G401 (cell line): ENCODE results near the gene MYBPH. TPM values are rescaled to one million over a fixed set of nuclear protein-coding genes. Genes with fewer than 3 reads are reported as not detected.
A peak's percentile ranks its signal among the peaks of the same experiment; 100 is the strongest.

Experiments used
- DNase-seq: peaks from one replicate; pipeline ENCODE4 v3.0.0-alpha.2; 2015; ENCODE audit warnings: low spot score
- in situ Hi-C: cut with HindIII; loops from 2 replicates; pipeline ENCODE4 v1.10.0; 2016; ENCODE audit warnings: low sequenced_read_pairs, mixed read lengths
- total RNA-seq: library from RNA; depleted of rRNA; stranded (reverse); fragments of >200 nt; shearing (Covaris generic); gene quantifications from 2 replicates; pipeline ENCODE4 v1.2.3, GENCODE V29; 2014

Gene MYBPH
- total RNA-seq, 1 experiment from 2014 or later: 0.47 TPM

DNA sequence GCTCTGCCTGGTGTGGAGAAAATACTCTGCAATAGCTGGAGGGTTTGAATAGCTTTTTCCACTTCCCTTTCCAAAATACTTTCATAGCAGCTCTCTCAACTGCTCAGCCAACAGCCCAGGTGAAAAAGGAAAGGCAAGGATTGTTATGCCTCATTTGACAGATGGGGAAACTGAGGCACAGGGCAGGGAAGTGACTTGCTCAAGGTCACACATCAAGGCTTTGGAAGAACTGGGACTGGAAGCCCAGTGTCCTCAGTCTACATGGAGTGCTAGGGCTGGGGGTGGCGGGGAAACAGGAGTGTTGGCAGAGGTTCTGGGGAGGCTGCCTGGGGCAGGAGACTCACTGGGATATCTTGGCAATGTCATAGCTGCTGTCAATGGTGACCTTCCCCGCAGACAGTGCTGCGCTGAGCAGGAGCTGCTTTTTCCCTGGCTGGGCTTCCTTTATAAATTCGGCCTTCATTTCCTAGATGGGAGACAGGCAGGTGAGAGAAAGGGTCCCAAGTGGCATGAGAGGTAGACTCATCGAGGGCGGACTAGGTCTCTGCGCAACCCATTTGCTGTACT, 6.8 kb upstream of the MYBPH start:
- in situ Hi-C loops: no loop called here

DNA sequence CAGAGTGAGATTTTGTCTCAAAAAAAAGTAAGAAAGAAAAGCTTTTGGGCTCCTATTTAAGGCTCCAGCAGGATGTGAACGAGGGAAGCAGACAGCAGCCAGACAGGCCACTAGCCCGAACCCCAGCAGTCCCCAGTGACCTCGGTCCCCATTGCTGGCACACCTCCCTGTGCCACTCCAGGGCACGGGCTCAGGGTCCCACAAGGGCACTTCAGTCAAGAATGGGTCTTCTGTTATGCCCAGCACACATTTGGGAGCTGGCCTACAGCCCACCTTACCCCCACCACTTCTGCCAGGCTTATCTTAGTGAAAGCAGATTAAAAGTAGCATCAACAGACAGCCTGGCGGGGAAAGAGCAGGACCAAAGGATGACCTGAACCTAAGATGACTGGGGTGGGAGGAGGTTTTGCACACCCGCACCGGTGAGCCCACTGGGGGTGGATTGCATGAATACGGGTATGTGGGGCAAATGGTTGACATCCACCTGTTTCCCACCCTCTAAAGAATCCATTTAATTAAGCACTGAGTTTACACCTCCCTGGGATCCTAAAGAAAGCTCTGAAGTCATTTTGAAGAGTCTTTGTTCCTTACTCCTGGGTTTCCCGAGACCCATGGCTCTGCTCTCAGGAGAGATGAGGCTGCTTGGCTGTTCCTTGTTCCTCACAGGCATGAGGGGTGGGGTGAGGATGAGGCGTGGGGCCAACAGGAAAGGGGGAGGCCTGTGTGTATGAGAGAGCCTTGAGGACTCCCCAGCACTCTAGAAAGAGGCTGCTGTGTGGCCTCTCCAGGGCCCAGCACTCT, 6.2 kb upstream of the MYBPH start:
- DNase-seq: no peak
- in situ Hi-C loops: no loop called here

More for the DNA sequence above, 6.8 kb upstream of the MYBPH start:
- DNase-seq: no peak

GRCh38 chr1:203180611-203181330, 5.1 kb upstream of the MYBPH start:
- in situ Hi-C loops: no loop called here
- no peak for DNase-seq

- in situ Hi-C loops: no loop called here
- no peak for DNase-seq
Observed at GRCh38 chr1:203179667-203180005, 4.0 kb upstream of the MYBPH start.

DNA sequence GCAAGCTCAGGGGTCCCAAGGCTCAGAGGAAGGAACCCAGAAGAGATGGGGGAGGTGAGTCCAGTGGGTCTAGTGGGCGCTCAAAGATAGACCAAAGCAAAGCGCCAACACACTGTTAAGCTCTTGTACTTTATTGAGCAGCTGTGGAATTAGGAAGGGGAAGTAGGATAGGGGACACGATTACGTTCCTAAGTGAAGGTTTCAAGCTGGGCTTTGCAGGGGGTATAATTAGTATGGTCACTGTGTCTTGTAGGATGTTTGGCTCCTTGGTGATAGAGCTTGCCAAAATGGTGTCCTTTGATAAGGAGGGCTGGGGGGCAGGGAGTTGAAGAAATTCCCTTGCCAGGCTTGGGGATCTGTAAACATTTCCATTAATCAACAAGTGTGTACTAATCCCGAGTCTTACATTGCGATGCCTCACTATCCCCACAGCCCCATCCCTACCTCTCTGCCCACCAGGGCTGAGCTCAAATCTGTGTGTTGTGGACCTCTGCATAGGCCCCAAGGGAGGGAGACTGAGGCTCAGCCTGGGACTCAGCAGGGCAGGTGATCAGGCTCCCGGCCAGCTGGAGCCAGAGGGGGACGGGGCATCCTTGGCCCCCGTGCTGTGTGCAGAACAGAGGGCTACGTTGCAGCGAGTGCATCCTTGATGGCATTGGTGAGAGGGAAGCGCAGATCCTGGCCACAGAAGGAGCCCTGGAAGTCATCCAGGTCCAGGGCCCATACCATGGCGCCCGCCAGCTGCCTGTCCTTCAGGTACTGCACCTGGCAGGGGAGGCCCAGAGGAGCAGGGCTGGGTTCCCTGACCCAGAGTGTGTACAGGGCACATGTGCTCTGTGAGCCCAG, 3.4 kb upstream of the MYBPH start:
- peak; percentile 30 for DNase-seq
- in situ Hi-C loops: no loop called here

DNA sequence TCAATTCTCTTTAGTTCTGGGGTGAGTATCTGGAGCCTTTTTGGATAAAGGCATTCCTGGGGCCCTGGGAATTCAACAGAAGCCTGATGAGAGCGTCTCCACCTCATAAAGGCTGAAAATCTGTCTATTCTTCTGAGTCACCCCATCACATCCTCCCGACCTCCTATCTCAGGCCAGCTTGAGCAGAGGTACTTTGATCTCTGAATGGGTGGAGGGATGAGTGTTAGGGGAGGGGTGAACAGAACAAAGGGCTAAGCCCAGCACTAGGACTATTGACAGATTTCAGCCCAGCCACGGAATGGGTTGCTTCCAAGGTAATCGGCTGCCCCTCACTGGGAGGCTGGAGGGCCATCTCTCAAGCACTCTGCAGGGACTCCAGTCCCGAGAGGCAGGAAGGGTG, 2.5 kb upstream of the MYBPH start:
- in situ Hi-C loops: no loop called here
- DNase-seq: no peak

- no peak for DNase-seq
- in situ Hi-C loops: no loop called here
Observed at GRCh38 chr1:203177470-203178039, 1.9 kb upstream of the MYBPH start.

DNA sequence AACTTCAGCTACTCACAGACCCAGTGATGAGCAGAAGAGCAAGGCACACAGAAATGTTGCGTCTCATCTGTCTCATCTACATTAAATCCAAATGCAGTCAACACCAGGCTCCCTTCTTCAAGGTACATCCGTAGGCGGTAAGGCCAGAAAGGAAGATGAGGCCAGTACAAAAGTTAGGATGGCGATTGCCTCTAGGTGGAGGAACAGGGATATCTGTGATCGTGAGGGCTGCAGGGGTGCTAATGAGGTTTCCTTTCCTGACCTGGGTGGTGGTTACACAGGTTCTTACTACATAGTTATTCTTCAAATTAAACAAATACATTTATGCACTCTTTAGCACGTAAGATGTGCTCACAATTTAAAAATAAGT, 1.4 kb upstream of the MYBPH start:
- no peak for DNase-seq

GRCh38 chr1:203176273-203177035, 828 bp upstream of the MYBPH start:
- in situ Hi-C loops: no loop called here
- no peak for DNase-seq

More for the DNA sequence above, 1.4 kb upstream of the MYBPH start:
- in situ Hi-C loops: no loop called here

DNA sequence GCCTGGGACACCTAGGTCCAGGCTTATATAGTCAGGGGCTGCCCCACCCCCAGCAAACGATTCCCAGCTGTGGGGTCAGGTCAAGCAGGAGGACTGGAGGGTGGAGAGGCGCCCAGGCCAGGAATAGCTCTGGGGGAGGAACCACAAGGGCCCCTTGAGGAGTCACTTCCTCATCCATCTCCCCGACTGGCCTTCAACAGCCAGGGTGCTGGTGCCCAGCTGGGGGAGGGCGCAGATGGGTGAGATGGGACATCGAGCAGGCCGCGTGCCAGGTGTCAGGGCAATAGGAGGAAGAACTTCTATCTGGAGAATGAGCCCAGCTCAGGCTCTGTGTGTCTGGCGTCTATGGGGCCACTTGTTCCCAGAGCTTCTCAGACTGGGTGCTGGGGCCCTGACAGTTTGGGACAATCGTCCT, 208 bp upstream of the MYBPH start:
- in situ Hi-C loops: no loop called here

DNA sequence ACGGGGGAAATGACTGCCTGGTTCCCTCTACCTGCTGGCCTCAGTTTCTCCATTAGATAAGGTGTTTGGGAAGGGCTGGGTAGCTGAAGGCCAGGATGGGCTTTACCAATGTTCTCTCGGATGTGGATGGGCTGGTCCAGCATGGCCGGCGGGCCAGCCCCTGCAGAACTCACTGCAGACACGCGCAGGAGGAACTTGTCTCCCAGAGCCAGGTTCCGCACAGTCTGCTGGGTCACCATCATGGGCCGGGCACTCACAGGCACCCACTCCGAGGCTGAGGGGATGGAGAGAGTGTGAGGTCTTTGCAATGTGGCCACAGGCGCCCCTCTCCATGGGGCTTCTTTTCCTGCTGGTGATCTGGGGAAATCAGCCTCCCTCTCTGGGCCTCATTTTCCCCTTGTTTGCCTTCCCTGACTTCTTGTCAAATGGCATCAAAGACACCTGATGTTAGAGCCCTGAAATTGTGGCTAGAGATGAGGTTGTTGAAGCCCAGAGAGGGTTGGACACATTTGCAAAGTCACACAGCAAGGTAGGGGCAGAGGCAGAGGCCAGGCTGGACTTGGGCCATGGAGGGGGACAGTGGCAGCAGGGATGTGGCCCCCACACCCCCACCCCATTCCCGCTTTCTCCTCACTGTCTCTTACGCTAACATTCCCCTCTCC, 1.2 kb downstream of the MYBPH start:
- no peak for DNase-seq
- in situ Hi-C loops: no loop called here

More for the DNA sequence above, 208 bp upstream of the MYBPH start:
- DNase-seq: no peak

- no peak for DNase-seq
- in situ Hi-C loops: no loop called here
Observed at GRCh38 chr1:203173566-203173965, 2.1 kb downstream of the MYBPH start.

GRCh38 chr1:203173011-203173555, 2.5 kb downstream of the MYBPH start:
- no peak for DNase-seq
- in situ Hi-C loops: no loop called here

- peak; percentile 61 for DNase-seq
- in situ Hi-C loops: no loop called here
Observed at GRCh38 chr1:203172184-203173010, 3.2 kb downstream of the MYBPH start.

DNA sequence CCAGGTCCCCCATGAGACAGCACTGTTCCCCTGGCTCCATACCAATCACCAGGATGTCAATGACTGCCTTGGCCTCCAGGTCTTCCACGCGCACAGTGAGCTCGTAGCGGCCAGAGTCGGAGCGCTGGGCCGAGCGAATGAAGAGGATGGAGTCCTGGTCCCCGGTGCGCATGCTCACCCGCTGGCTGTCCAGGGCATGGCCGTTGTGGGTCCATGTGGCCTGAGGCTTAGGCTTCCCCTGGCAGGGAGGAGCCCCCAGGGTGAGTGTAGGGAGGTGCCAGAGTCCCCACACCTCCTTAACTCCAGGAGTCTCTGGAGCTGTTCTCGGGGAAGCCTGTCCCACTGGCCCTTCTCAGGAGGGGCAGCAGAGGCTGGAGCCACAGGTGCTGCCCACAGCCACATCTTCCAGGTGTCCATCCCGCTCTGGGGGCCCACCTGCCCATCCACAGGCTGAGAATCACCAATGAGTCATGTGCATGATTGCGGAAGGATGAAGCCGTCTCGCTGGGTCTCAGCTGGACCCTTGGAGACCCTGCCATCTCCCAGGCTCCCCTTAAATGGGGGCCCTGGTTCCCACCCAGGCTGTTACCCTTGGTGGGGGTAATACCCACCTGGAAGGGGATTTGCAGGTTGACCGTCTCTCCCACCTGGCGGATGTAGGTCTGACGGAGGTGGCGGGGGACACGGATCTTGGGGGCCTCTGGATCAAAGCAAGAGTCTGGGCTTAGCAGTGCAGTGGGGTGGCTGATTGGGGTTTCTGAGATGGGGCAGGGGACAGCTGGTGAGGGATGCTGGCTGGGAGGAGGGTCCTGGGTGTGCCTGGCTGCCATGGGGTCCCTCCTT, 4.1 kb downstream of the MYBPH start:
- in situ Hi-C loops: no loop called here
- DNase-seq: no peak

DNA sequence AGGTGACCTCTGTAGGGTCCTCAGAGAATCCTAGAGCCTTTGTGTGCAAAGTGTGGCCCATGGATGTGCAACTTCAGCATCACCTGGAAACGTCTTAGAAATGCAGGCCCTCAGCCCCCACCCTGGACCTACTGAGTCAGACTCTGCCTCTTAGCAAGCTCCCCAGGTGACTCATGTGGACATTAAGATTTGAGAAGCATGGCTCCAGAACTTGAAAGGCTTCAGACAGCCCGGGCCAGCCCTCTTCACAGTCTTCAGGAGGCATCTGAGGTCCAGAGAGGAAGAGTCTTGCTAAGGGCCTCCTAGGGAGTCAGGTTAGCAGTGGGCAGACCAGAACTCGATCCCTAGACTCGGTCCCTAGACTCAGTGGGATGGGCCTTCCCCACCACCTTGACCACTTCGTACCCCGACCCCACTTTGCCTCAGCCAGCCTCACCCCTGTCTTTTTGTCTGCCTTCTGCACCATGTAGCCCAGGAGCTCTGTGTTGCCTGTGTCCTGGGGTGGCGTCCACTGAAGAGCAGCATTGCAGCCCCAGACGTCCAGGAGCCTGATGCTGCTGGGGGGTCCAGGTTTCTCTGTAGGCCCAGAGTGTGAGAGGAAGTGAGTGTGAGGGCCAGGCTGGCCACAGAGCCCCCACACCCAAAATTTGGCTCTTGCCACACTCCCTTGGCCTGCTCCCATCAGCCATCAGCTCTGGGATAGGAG, 4.8 kb downstream of the MYBPH start:
- in situ Hi-C loops: no loop called here
- no peak for DNase-seq
